Ascending aorta (tissue), 2 donors: ENCODE measurements around the gene CLPTM1. TPM values are rescaled to one million over a fixed set of nuclear protein-coding genes. Genes with fewer than 3 reads are reported as not detected.

Source experiments
- DNase-seq, 2 donors: peaks; one replicate each; pipeline ENCODE4 v3.0.0-alpha.2; 2019; ENCODE audit warnings: low spot score in 2 of 2
- H3K27ac ChIP-seq, 2 donors: fragments of 200-600 bp; sonication (generic); one replicate each; pipeline ENCODE4 v1.5.1; 2016 to 2017; ENCODE audit warnings: mild to moderate bottlenecking in 1 of 2
- H3K27me3 ChIP-seq: fragments of 200-600 bp; sonication (generic); one replicate; pipeline ENCODE4 v1.5.1; 2017
- H3K36me3 ChIP-seq, 2 donors: fragments of 200-600 bp; sonication (generic); one replicate each; pipeline ENCODE4 v1.5.1; 2016
- H3K4me1 ChIP-seq, 2 donors: fragments of 200-600 bp; sonication (generic); one replicate each; pipeline ENCODE4 v1.5.1; 2016 to 2017; ENCODE audit warnings: mild to moderate bottlenecking in 1 of 2
- H3K4me3 ChIP-seq, 2 donors: fragments of 200-600 bp; sonication (generic); one replicate each; pipeline ENCODE4 v1.5.1; 2016 to 2017; ENCODE audit warnings: mild to moderate bottlenecking in 1 of 2
- H3K9me3 ChIP-seq, 2 donors: fragments of 200-600 bp; sonication (generic); one replicate each; pipeline ENCODE4 v1.5.1; 2016
- CTCF ChIP-seq, 3 experiments: fragments of 200-600 bp in 2 of 3; fragments of 450-650 bp in 1 of 3; sonication (generic) in 2 of 3; IDR thresholded peaks; one replicate each; pipeline ENCODE4 v1.5.1; 2016 to 2019; ENCODE audit warnings: antibody characterized with exemption in 3 of 3, mild to moderate bottlenecking in 1 of 3, moderate library complexity in 1 of 3
- intact Hi-C: fragments of 100-400 bp; cut with DNase I; formaldehyde crosslinking; loops from one replicate; pipeline ENCODE4 v1.15.1; 2023
- total RNA-seq: library from RNA; depleted of rRNA; stranded (reverse); fragments of >200 nt; gene quantifications from one replicate; pipeline ENCODE4 v1.1.0, GENCODE V29; 2016

Gene CLPTM1
- total RNA-seq, 1 donor from 2014 or later = 65.2 TPM

GRCh38 chr19:45037393-45038169 lies 82.4 kb downstream of the CLPTM1 start:
- no peak overlapping the region for H3K4me3 ChIP-seq
- H3K27ac ChIP-seq = no peak overlapping the region
- TF ChIP-seq CTCF (IDR thresholded peaks at IDR 0.05) = no peak
- H3K27me3 ChIP-seq = no peaks in the 10 kb centered on the region
- no peak for DNase-seq
- intact Hi-C loops = loop anchor here (2.0 to 5.0 kb wide), 3 partner anchors 35 to 125 kb away; partner anchors contain the start of genes APOC1 and GEMIN7
- H3K4me1 ChIP-seq = peaks cover 5 to 22% of the 10 kb centered on the region in 2 donors
- no peaks in the 10 kb centered on the region for H3K9me3 ChIP-seq
- peaks cover 35 to 50% of the 10 kb centered on the region in 2 donors for H3K36me3 ChIP-seq

- intact Hi-C loops = loop anchor here (1.0 to 5.0 kb wide), 4 partner anchors 36 to 127 kb away; partner anchors contain the start of genes APOC1 and GEMIN7
- no peak for TF ChIP-seq CTCF (IDR thresholded peaks at IDR 0.05)
- DNase-seq = peak; percentile 65 to 94
Measured at GRCh38 chr19:45038931-45039893, 84.0 kb downstream of the CLPTM1 start, which contains the start of gene CLASRP. Gene CLASRP, plus strand, starts transcription at chr19:45039045. Its CDS starts 1,168 bp downstream, at chr19:45040213.

GRCh38 chr19:45040059-45040771 lies 85.0 kb downstream of the CLPTM1 start:
- H3K27ac ChIP-seq = peak overlapping the region; percentile 91 to 96
- intact Hi-C loops = no loop called here
- peaks cover 57 to 58% of the 10 kb centered on the region in 2 donors for H3K36me3 ChIP-seq
- H3K27me3 ChIP-seq = no peaks in the 10 kb centered on the region
- TF ChIP-seq CTCF (IDR thresholded peaks at IDR 0.05) = no peak
- peak overlapping the region; percentile 83 to 86 for H3K4me3 ChIP-seq
- H3K4me1 ChIP-seq = peaks cover 5 to 22% of the 10 kb centered on the region in 2 donors
- H3K9me3 ChIP-seq = no peaks in the 10 kb centered on the region
- DNase-seq = no peak

More at GRCh38 chr19:45038931-45039893, 84.0 kb downstream of the CLPTM1 start, which contains the start of gene CLASRP:
- Histone ChIP-seq H3K36me3 (peaks cover 50 to 55% of the 10 kb centered on the region in 2 donors), H3K27ac (peak within 1 kb of the TSS; percentile 91 to 96), H3K4me3 (peak within 1 kb of the TSS; percentile 83 to 86), H3K4me1 (peaks cover 5 to 22% of the 10 kb centered on the region in 2 donors), H3K9me3 (no peaks in the 10 kb centered on the region), H3K27me3 (no peaks in the 10 kb centered on the region)

- H3K27me3 ChIP-seq = no peaks in the 10 kb centered on the region
- intact Hi-C loops = no loop called here
Measured at GRCh38 chr19:45041125-45041524, 85.9 kb downstream of the CLPTM1 start.

More at GRCh38 chr19:45041125-45041524, 85.9 kb downstream of the CLPTM1 start:
- Histone ChIP-seq H3K4me3 (no peak overlapping the region), H3K36me3 (peaks cover 55 to 61% of the 10 kb centered on the region in 2 donors), H3K27ac (no peak overlapping the region), H3K9me3 (no peaks in the 10 kb centered on the region), H3K4me1 (peaks cover 5 to 22% of the 10 kb centered on the region in 2 donors)
- DNase-seq = no peak
- no peak for TF ChIP-seq CTCF (IDR thresholded peaks at IDR 0.05)

Other genes starting within 250 kb of the CLPTM1 start
- gene BCL3, start 206.7 kb upstream of the CLPTM1 start, total RNA-seq = 66.2 TPM
- not detected for gene CBLC, start 177.5 kb upstream of the CLPTM1 start, total RNA-seq
- 832 TPM for gene BCAM, start 146.3 kb upstream of the CLPTM1 start, total RNA-seq
- 125 TPM for gene NECTIN2, start 109.1 kb upstream of the CLPTM1 start, total RNA-seq
- gene TOMM40, start 64.1 kb upstream of the CLPTM1 start, total RNA-seq = 25.5 TPM
- gene APOE, start 49.6 kb upstream of the CLPTM1 start, total RNA-seq = 436 TPM
- gene APOC1, start 40.8 kb upstream of the CLPTM1 start, total RNA-seq = 17.0 TPM
- not detected for gene APOC4, start 13.1 kb upstream of the CLPTM1 start, total RNA-seq
- not detected for gene APOC2, start 9.3 kb upstream of the CLPTM1 start, total RNA-seq
- gene RELB, start 46.1 kb downstream of the CLPTM1 start, total RNA-seq = 8.7 TPM
- gene CLASRP, start 83.7 kb downstream of the CLPTM1 start, total RNA-seq = 103 TPM
- gene ZNF296, start 121.1 kb downstream of the CLPTM1 start, total RNA-seq = not detected
- gene GEMIN7, start 123.9 kb downstream of the CLPTM1 start, total RNA-seq = 48.2 TPM
- gene PPP1R37, start 137.8 kb downstream of the CLPTM1 start, total RNA-seq = 17.6 TPM
- not detected for gene NKPD1, start 205.6 kb downstream of the CLPTM1 start, total RNA-seq
- gene TRAPPC6A, start 222.9 kb downstream of the CLPTM1 start, total RNA-seq = 18.3 TPM
- gene BLOC1S3, start 223.4 kb downstream of the CLPTM1 start, total RNA-seq = 0.32 TPM